HuH-7 (cell line): ENCODE data around the gene ZDHHC14.

Experiments used
- DNase-seq: peaks from one replicate; pipeline ENCODE4 v3.0.0; 2011; ENCODE audit warnings: low spot score

Gene ZDHHC14

GRCh38 chr6:157518397-157519250 lies 137.6 kb downstream of the ZDHHC14 start:
- peak; percentile 59 for DNase-seq

DNA sequence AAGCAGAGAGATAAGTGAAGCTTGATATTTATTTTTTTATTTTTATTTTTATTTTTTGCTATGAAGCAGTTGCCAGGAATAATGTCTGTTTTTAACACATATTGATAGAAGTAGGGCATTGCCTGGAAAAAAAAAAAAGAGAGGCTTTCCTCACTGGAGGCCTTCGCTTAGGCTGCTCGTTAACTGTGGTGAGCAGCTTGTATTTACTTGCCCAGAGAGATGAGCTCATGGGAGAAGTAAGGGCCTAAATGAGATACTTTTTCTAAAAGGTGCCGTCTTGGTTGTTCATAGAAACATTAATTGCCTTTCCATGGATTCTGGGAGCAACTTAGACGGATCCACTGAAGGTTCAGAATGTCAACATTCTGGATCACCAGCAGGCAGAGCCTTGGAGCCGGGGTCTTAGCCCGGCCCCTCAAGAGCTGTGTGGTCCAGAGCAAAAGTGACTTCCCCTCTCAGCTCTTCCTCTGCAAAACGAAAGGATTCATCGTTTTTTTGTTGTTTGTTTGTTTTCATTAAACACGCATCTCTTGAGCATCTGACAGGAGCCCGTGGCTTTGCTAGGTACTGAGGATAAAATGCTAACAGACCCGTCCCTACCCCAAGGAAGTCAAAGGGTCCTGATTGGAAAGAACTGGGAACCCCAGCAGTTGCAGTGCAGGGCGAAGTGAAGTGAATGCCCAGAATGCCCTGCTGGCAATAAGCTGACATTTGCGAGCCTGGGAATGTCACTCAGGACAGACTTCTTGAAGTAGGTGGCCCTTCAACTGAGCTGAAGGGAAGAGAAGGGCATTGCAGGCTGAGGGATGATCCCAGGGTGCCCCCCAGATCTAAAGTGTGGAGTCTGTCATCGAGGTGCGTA lies 138.5 kb downstream of the ZDHHC14 start:
- no peak for DNase-seq

- DNase-seq = no peak
Observed at GRCh38 chr6:157520117-157520406, 139.1 kb downstream of the ZDHHC14 start.

- DNase-seq = no peak
Observed at GRCh38 chr6:157520596-157521361, 139.8 kb downstream of the ZDHHC14 start.

DNA sequence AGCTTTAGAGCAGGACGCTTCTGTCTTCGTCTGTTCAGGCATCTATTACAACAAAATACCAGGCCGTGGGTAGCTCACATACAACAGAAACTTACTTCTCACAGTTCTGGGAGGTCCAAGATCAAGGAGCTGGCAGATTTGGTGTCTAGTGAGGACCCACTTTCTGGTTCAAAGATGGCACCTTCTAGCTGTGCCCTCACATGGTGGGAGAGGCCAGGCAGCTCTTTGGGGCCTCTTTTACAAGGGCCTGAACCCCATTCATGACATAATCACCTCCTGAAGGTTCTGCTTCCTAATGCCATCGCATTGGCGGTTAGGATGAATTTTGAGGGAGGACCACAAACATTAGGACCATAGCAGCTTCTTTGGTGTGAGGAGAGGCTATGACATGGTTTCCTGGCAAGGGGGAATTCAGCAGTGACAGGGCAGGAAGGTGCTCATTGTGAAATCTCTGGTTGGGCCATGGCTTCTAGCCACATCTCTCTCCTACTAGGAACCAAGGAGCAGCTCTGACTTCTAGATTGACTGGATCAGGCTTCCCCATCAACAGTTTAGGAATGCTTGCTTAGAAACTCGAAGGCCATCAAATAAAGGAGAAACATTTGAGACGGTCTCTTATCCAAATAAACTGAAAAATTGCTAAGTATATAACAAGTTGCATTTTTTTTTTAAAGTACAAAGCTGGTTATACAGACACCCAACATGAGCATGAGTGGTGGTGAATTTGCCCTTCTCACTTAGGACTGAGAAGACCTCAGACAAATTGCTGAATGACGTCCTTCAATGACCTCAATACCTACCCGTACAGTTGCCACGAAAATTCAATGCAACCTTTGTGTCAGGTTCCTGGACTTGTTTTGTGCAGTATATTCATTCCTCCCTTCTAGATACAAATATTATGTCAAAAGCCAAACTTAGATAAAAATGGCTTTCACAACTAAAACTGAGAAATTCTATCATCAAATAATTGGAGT lies 140.7 kb downstream of the ZDHHC14 start:
- DNase-seq = no peak

GRCh38 chr6:157522472-157522871 lies 141.5 kb downstream of the ZDHHC14 start:
- DNase-seq = no peak

GRCh38 chr6:157524735-157525134 lies 143.7 kb downstream of the ZDHHC14 start:
- DNase-seq = no peak

- DNase-seq = no peak
Observed at GRCh38 chr6:157525292-157525889, 144.4 kb downstream of the ZDHHC14 start.

GRCh38 chr6:157525918-157526425 lies 145.0 kb downstream of the ZDHHC14 start:
- DNase-seq = no peak

- DNase-seq = no peak
Observed at GRCh38 chr6:157527471-157527907, 146.5 kb downstream of the ZDHHC14 start.

GRCh38 chr6:157528931-157529653 lies 148.1 kb downstream of the ZDHHC14 start:
- DNase-seq = peak; percentile 70

DNA sequence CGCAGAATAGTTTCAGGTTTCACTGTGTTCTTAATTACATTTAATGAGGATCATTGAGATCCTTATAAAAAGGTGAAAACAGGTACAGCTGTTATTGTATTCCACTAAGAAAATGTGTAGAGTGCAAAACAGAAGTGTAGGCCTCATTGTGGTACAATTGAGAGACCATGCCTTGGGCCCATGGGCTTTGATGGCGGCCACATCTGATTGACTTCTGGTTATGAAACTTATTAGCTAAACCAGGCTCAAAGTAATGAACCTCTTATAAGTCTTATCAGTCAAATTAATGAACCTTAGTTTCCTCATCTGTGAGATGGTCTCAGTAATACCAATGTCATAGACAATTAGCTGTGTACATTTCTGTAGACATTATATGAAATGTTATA lies 148.7 kb downstream of the ZDHHC14 start:
- DNase-seq = no peak

- DNase-seq = no peak
Observed at GRCh38 chr6:157530126-157530525, 149.1 kb downstream of the ZDHHC14 start.

- DNase-seq = no peak
Observed at GRCh38 chr6:157530724-157531168, 149.8 kb downstream of the ZDHHC14 start.

GRCh38 chr6:157531169-157531985 lies 150.4 kb downstream of the ZDHHC14 start:
- peak; percentile 79 for DNase-seq

GRCh38 chr6:157531986-157532365 lies 151.0 kb downstream of the ZDHHC14 start:
- DNase-seq = no peak

- no peak for DNase-seq
Observed at GRCh38 chr6:157533048-157533871, 152.3 kb downstream of the ZDHHC14 start.
